ENCODE measurements around the gene GLT1D1.
"Not testable (repeated sequence)": the region's sequence is repeated elsewhere in the genome, so short reads cannot be mapped to it uniquely, and the experiment has no call there.

GLT1D1 gene

DNA sequence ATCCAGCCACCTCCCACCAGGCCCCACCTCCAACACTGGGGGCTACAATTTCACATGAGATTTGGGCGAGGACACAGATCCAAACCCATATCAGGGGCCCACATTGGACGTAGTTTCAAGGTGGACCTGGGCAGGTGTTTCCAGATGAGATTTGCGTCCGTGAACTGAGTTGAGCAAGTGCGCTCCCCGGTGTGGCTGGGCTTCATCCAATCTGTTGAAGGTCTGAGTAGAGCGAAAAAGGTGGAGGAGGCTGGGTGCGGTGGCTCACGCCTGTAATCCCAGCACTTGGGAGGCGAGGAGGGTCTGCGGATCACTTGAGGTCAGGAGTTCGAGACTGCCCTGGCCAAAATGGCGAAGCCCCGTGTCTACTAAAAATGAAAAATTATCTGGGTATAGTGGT, 4.9 kb upstream of the GLT1D1 start:
- H3K36me3 Mint-ChIP-seq (ENCODE audit: low read depth): peaks cover 2% of the 10 kb centered on the region
- H3K4me3 Mint-ChIP-seq: no peak overlapping the region
- no peak for DNase-seq
- no peak overlapping the region for H3K27ac Mint-ChIP-seq
- H3K27me3 Mint-ChIP-seq (ENCODE audit: low read depth, poor library complexity): peaks cover 30% of the 10 kb centered on the region
- no peaks in the 10 kb centered on the region for H3K4me1 Mint-ChIP-seq
- peaks cover 23% of the 10 kb centered on the region for H3K9me3 Mint-ChIP-seq
- TF ChIP-seq, protein P1, sequence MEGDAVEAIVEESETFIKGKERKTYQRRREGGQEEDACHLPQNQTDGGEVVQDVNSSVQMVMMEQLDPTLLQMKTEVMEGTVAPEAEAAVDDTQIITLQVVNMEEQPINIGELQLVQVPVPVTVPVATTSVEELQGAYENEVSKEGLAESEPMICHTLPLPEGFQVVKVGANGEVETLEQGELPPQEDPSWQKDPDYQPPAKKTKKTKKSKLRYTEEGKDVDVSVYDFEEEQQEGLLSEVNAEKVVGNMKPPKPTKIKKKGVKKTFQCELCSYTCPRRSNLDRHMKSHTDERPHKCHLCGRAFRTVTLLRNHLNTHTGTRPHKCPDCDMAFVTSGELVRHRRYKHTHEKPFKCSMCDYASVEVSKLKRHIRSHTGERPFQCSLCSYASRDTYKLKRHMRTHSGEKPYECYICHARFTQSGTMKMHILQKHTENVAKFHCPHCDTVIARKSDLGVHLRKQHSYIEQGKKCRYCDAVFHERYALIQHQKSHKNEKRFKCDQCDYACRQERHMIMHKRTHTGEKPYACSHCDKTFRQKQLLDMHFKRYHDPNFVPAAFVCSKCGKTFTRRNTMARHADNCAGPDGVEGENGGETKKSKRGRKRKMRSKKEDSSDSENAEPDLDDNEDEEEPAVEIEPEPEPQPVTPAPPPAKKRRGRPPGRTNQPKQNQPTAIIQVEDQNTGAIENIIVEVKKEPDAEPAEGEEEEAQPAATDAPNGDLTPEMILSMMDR (IDR thresholded peaks at IDR 0.05): no peak

DNA sequence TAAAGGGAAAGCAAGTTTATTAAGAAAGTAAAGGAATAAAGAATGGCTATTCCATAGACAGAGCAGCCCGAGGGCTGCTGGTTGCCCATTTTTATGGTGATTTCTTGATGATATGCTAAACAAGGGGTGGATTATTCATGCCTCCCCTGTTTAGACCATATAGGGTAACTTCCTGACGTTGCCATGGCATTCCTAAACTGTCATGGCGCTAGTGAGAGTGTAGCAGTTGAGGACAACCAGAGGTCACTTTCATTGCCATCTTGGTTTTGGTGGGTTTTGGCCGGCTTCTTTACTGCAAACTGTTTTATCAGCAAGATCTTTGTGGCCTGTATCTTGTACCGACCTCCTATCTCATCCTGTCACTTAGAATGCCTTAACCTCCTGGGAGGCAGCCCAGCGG, 3.5 kb upstream of the GLT1D1 start:
- not testable (repeated sequence) for DNase-seq; H3K36me3 Mint-ChIP-seq (ENCODE audit: low read depth)
- peaks cover 39% of the 10 kb centered on the region for H3K27me3 Mint-ChIP-seq (ENCODE audit: low read depth, poor library complexity)

DNA sequence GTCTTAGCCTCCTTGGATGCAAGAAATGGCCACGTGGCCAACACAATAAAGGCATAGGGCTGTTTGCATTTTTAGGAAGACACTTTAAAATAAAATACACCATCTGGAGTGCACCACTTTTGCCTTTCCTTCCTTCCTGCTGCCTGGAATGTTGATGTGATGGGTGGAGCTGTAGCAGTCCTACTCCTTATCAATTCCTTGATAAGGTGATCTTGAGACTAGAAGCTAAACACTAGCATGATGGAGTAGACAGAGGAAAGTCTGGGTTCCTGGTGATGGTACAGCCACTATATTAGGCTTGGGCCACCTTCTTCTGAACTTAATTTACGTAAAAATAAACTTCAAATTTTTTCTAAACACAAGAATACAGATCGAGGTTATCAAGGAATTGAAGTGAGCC, 2.9 kb upstream of the GLT1D1 start:
- Mint-ChIP-seq H3K36me3 (ENCODE audit: low read depth) (no peaks in the 10 kb centered on the region), H3K4me1 (peaks cover 5% of the 10 kb centered on the region), H3K27ac (no peak overlapping the region), H3K4me3 (no peak overlapping the region), H3K9me3 (peaks cover 21% of the 10 kb centered on the region), H3K27me3 (ENCODE audit: low read depth, poor library complexity) (peaks cover 45% of the 10 kb centered on the region)
- no peak for DNase-seq
- TF ChIP-seq, protein P1 (IDR thresholded peaks at IDR 0.05): no peak

More for the DNA sequence above, 3.5 kb upstream of the GLT1D1 start:
- not testable (repeated sequence) for H3K4me1 Mint-ChIP-seq, H3K4me3 Mint-ChIP-seq, H3K27ac Mint-ChIP-seq
- peaks cover 21% of the 10 kb centered on the region for H3K9me3 Mint-ChIP-seq

DNA sequence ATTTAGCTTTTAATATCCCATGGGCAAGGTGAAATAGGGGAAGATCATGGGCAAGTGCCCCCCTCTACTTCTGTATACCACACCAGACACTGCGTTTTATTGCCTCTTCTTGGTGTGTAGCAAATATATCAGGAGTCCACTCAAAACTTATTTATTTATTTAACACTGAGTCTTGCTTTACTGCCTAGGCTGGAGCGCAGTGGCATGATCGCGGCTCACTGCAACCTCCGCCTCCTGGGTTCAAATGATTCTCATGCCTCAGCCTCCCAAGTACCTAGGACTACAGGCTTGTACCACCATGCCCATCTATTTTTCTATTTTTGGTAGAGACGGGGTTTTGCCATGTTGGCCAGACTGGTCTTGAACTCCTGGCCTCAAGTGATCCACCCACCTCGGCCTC, 1.8 kb upstream of the GLT1D1 start:
- H3K4me3 Mint-ChIP-seq; DNase-seq; H3K4me1 Mint-ChIP-seq; H3K36me3 Mint-ChIP-seq (ENCODE audit: low read depth); H3K27ac Mint-ChIP-seq: not testable (repeated sequence)
- Mint-ChIP-seq H3K27me3 (ENCODE audit: low read depth, poor library complexity) (peaks cover 45% of the 10 kb centered on the region), H3K9me3 (peaks cover 26% of the 10 kb centered on the region)

DNA sequence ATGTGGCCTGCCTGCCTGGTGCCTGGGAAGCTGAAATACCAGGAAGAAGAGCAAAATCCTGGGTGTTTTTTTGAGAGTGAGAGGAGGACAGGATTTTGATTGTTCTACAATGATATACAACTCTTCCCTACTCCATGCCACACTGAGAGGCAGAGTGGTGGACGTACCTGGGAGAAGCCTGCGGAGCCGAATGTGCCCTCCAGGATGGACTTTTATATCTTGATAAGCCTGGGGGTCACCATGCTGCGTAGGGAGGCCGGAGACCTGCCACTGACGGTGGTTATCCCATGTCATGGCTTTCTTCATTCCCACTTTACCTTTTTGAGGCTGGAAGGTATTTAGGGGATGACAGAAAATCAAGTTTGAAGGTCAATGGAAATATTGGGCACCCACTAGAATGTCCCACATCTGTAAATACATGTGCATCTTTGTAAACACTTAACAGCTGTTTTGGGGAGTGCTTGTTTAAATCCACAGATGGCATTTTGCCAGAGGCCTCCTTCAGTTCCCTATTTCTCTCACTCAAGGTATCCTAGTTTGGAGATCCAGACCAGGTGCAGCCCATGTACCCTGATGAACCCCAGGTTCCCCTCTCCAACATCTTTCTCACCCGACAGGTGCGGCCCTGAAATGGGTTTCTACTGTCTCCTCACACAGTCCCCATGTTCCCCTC, 1.1 kb upstream of the GLT1D1 start:
- no peak for DNase-seq
- H3K36me3 Mint-ChIP-seq (ENCODE audit: low read depth): peaks cover 5% of the 10 kb centered on the region
- peaks cover 23% of the 10 kb centered on the region for H3K9me3 Mint-ChIP-seq
- no peak overlapping the region for H3K27ac Mint-ChIP-seq
- peak overlapping the region; percentile 33 for H3K4me3 Mint-ChIP-seq
- TF ChIP-seq, protein P1 (IDR thresholded peaks at IDR 0.05): no peak
- peaks cover 5% of the 10 kb centered on the region for H3K4me1 Mint-ChIP-seq
- peaks cover 47% of the 10 kb centered on the region for H3K27me3 Mint-ChIP-seq (ENCODE audit: low read depth, poor library complexity)

DNA sequence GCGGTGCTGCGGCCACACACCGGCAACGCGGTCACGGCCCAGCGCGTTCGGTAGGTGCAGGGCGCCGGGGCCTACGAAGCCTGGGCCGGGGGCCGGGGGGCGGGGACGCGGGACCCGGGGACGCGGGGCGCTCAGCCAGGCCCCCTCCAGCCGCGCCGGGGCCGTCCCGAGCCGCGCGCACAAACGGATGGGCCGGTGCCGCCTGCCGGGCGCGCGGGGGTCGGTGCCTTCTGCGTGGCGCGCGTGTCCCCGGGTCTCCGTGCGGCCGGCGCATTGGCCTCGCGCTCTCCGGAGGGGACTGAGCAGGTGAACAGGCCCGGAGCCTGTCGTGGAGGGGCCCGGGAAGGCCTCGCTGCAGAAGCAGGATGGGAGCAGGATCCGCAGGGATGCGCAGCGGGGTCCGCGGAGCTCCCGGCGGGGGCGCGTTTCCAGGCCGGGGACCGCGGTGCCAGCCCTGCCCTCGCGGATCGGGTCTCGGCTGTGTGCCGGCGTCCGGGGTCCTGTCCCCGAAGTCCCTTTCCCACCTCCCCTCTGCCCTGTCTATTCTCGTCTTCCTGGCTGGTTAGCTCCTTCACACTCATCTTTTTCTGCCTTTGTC, 421 bp downstream of the GLT1D1 start:
- peak; percentile 67 for DNase-seq
- Mint-ChIP-seq H3K4me1 (peaks cover 5% of the 10 kb centered on the region), H3K9me3 (peaks cover 11% of the 10 kb centered on the region), H3K4me3 (peak overlapping the region; percentile 89), H3K36me3 (ENCODE audit: low read depth) (peaks cover 5% of the 10 kb centered on the region), H3K27ac (no peak overlapping the region), H3K27me3 (ENCODE audit: low read depth, poor library complexity) (peaks cover 51% of the 10 kb centered on the region)
- TF ChIP-seq, protein P1 (IDR thresholded peaks at IDR 0.05): no peak

Measured in nephron progenitor cell (in vitro differentiated cells).